HEK293 (cell line): ENCODE measurements around the gene ZBTB37.
A peak's percentile ranks its signal among the peaks of the same experiment; 100 is the strongest.

Experiments
- OSR2 ChIP-seq: fragments of 450-650 bp; formaldehyde crosslinking; IDR thresholded peaks from 2 replicates; pipeline ENCODE4 v1.5.1; 2016; ENCODE audit warnings: missing biosample characterization, missing genetic modification characterization
- OVOL3 ChIP-seq: fragments of 450-650 bp; formaldehyde crosslinking; IDR thresholded peaks from 2 replicates; pipeline ENCODE4 v1.5.1; 2016; ENCODE audit warnings: missing biosample characterization, missing genetic modification characterization
- SETDB1 ChIP-seq: IDR thresholded peaks from one replicate; pipeline ENCODE4 v1.6.1; 2017; ENCODE audit warnings: mild to moderate bottlenecking, low read length, moderate library complexity, mixed read lengths; ENCODE audit not compliant: insufficient read length
- SP2 ChIP-seq: fragments of 450-650 bp; formaldehyde crosslinking; IDR thresholded peaks from 2 replicates; pipeline ENCODE4 v1.5.1; 2016; ENCODE audit warnings: missing biosample characterization, missing genetic modification characterization
- ZBTB10 ChIP-seq: fragments of 450-650 bp; formaldehyde crosslinking; IDR thresholded peaks from 2 replicates; pipeline ENCODE4 v1.5.1; 2016; ENCODE audit warnings: missing biosample characterization, missing genetic modification characterization
- ZBTB21 ChIP-seq: fragments of 450-650 bp; formaldehyde crosslinking; IDR thresholded peaks from 2 replicates; pipeline ENCODE4 v1.5.1; 2017; ENCODE audit warnings: missing biosample characterization, missing genetic modification characterization
- ZBTB44 ChIP-seq: fragments of 450-650 bp; IDR thresholded peaks from 2 replicates; pipeline ENCODE4 v1.5.1; 2018; ENCODE audit warnings: missing biosample characterization, mild to moderate bottlenecking, missing genetic modification characterization
- ZFHX2 ChIP-seq: fragments of 450-650 bp; formaldehyde crosslinking; conservative IDR thresholded peaks from 2 replicates; pipeline ENCODE4 v1.5.1; 2016; ENCODE audit warnings: missing biosample characterization, missing genetic modification characterization
- ZFP37 ChIP-seq: fragments of 450-650 bp; formaldehyde crosslinking; IDR thresholded peaks from 2 replicates; pipeline ENCODE4 v1.5.1; 2016; ENCODE audit warnings: missing biosample characterization, missing genetic modification characterization
- ZNF362 ChIP-seq: fragments of 450-650 bp; formaldehyde crosslinking; IDR thresholded peaks from 2 replicates; pipeline ENCODE4 v1.5.1; 2016; ENCODE audit warnings: missing biosample characterization, missing genetic modification characterization
- ZNF404 ChIP-seq: fragments of 450-650 bp; formaldehyde crosslinking; IDR thresholded peaks from 2 replicates; pipeline ENCODE4 v1.5.1; 2017; ENCODE audit warnings: missing biosample characterization, missing genetic modification characterization
- ZNF433 ChIP-seq: fragments of 450-650 bp; formaldehyde crosslinking; IDR thresholded peaks from 2 replicates; pipeline ENCODE4 v1.5.1; 2016; ENCODE audit warnings: missing biosample characterization, missing genetic modification characterization, low read depth
- ZNF521 ChIP-seq: fragments of 450-650 bp; formaldehyde crosslinking; IDR thresholded peaks from 2 replicates; pipeline ENCODE4 v1.5.1; 2017; ENCODE audit warnings: missing biosample characterization, mild to moderate bottlenecking, missing genetic modification characterization
- ZNF544 ChIP-seq: fragments of 450-650 bp; formaldehyde crosslinking; IDR thresholded peaks from 2 replicates; pipeline ENCODE4 v1.5.0; 2017; ENCODE audit warnings: missing biosample characterization, missing genetic modification characterization
- ZNF555 ChIP-seq: fragments of 450-650 bp; formaldehyde crosslinking; conservative IDR thresholded peaks from 2 replicates; pipeline ENCODE4 v1.5.1; 2017; ENCODE audit warnings: missing biosample characterization, mild to moderate bottlenecking, missing genetic modification characterization, inconsistent platforms
- ZNF560 ChIP-seq: fragments of 450-650 bp; formaldehyde crosslinking; IDR thresholded peaks from 2 replicates; pipeline ENCODE4 v1.5.1; 2017; ENCODE audit warnings: missing biosample characterization, missing genetic modification characterization, borderline replicate concordance
- ZNF626 ChIP-seq: fragments of 450-650 bp; sonication (Bioruptor Pico); formaldehyde crosslinking; IDR thresholded peaks from 2 replicates; pipeline ENCODE4 v1.5.1; 2018; ENCODE audit warnings: missing biosample characterization, missing genetic modification characterization, inconsistent platforms
- ZNF654 ChIP-seq: fragments of 450-650 bp; formaldehyde crosslinking; IDR thresholded peaks from 2 replicates; pipeline ENCODE4 v1.5.1; 2016; ENCODE audit warnings: low read depth, missing biosample characterization, missing genetic modification characterization
- ZNF664 ChIP-seq: fragments of 450-650 bp; formaldehyde crosslinking; IDR thresholded peaks from 2 replicates; pipeline ENCODE4 v1.5.1; 2016; ENCODE audit warnings: missing biosample characterization, missing genetic modification characterization
- ZNF670 ChIP-seq: fragments of 450-650 bp; formaldehyde crosslinking; IDR thresholded peaks from 2 replicates; pipeline ENCODE4 v1.5.1; 2016; ENCODE audit warnings: missing biosample characterization, missing genetic modification characterization, low read depth
- ZNF76 ChIP-seq: fragments of 450-650 bp; formaldehyde crosslinking; IDR thresholded peaks from 2 replicates; pipeline ENCODE4; 2016; ENCODE audit warnings: low read depth, missing biosample characterization, missing genetic modification characterization, borderline replicate concordance
- ZNF791 ChIP-seq: fragments of 450-650 bp; formaldehyde crosslinking; IDR thresholded peaks from 2 replicates; pipeline ENCODE4 v1.5.1; 2016; ENCODE audit warnings: missing biosample characterization, missing genetic modification characterization
- ZNF830 ChIP-seq: fragments of 450-650 bp; IDR thresholded peaks from 2 replicates; pipeline ENCODE4 v1.5.0; 2018; ENCODE audit warnings: missing biosample characterization, missing genetic modification characterization, low read depth, mild to moderate bottlenecking, moderate library complexity
- ZNF843 ChIP-seq: fragments of 450-650 bp; formaldehyde crosslinking; IDR thresholded peaks from 2 replicates; pipeline ENCODE4 v1.5.1; 2016; ENCODE audit warnings: missing biosample characterization, missing genetic modification characterization
- ZSCAN4 ChIP-seq: fragments of 450-650 bp; formaldehyde crosslinking; IDR thresholded peaks from 2 replicates; pipeline ENCODE4 v1.5.1; 2017; ENCODE audit warnings: missing biosample characterization, missing genetic modification characterization
- TF ChIP-seq, protein P1 (sequence below): fragments of 450-650 bp; formaldehyde crosslinking; IDR thresholded peaks from 2 replicates; pipeline ENCODE4 v1.5.1; 2016; ENCODE audit warnings: missing biosample characterization, missing genetic modification characterization
- TF ChIP-seq, protein P2 (sequence below): fragments of 450-650 bp; formaldehyde crosslinking; IDR thresholded peaks from 2 replicates; pipeline ENCODE4 v1.5.1; 2016; ENCODE audit warnings: missing biosample characterization, missing genetic modification characterization, borderline replicate concordance
- TF ChIP-seq, protein P3 (sequence below): fragments of 450-650 bp; formaldehyde crosslinking; IDR thresholded peaks from 2 replicates; pipeline ENCODE4 v1.5.1; 2016; ENCODE audit warnings: missing biosample characterization, missing genetic modification characterization

ZBTB37 gene

DNA sequence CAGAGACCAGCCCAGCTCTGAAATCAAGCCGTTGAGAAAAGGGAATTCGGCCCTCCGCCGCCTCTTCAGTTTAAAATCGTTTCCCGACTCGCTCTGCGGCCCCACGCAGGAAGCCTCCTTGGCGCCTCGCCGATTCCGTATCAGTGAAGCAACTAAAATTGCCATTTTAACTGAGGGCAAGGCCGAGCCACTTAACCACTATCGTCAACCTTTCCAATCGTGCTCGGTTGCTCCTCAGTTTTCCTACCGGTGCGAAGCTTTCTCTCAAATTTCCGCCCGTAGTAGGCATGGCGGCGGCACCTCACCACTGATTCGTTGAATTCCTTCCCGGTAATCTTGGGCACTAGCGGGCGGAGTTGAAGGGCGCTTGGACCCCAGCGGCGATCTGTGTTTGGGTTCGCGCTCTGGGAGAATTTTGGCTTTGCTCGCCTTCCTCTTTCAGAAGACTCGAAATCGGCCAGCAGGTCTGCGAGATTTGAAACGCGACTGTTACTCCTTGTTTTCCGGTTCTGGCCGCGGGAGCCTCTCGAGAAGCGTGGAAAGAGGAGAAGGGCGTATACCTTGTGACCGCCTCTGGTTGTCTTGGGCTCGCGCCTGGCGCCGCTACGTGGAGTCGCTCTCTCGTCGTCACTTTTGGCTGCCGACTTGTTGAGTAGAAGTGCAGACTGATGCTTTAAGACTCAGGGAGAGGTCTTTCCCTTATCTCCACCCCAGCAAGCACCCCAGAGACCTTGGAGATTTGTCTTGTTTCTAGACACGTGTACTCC lies 43.7 kb upstream of the ZBTB37 start, which contains the start of the genes CENPL and DARS2 (continued):
- TF ChIP-seq, protein P1, sequence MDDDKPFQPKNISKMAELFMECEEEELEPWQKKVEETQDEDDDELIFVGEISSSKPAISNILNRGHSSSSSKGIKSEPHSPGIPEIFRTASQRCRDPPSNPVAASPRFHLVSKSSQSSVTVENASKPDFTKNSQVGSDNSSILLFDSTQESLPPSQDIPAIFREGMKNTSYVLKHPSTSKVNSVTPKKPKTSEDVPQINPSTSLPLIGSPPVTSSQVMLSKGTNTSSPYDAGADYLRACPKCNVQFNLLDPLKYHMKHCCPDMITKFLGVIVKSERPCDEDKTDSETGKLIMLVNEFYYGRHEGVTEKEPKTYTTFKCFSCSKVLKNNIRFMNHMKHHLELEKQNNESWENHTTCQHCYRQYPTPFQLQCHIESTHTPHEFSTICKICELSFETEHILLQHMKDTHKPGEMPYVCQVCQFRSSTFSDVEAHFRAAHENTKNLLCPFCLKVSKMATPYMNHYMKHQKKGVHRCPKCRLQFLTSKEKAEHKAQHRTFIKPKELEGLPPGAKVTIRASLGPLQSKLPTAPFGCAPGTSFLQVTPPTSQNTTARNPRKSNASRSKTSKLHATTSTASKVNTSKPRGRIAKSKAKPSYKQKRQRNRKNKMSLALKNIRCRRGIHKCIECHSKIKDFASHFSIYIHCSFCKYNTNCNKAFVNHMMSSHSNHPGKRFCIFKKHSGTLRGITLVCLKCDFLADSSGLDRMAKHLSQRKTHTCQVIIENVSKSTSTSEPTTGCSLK (tag by site-specific recombination), result no peak
- no peak for TF ChIP-seq ZNF544
- no peak for TF ChIP-seq ZNF560 (tag by site-specific recombination)
- TF ChIP-seq, protein P2, sequence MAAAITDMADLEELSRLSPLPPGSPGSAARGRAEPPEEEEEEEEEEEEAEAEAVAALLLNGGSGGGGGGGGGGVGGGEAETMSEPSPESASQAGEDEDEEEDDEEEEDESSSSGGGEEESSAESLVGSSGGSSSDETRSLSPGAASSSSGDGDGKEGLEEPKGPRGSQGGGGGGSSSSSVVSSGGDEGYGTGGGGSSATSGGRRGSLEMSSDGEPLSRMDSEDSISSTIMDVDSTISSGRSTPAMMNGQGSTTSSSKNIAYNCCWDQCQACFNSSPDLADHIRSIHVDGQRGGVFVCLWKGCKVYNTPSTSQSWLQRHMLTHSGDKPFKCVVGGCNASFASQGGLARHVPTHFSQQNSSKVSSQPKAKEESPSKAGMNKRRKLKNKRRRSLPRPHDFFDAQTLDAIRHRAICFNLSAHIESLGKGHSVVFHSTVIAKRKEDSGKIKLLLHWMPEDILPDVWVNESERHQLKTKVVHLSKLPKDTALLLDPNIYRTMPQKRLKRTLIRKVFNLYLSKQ (tag by site-specific recombination), result no peak
- TF ChIP-seq ZFP37 (tag by site-specific recombination), result no peak
- TF ChIP-seq ZNF830 (tag by site-specific recombination), result no peak
- no peak for TF ChIP-seq ZNF664 (tag by site-specific recombination)
- peak; percentile 34; the same call in 1 of the 2 replicates for TF ChIP-seq OSR2 (tag by site-specific recombination)
- no peak; the same call in 1 of the 2 replicates for TF ChIP-seq ZSCAN4 (tag by site-specific recombination)
- TF ChIP-seq, protein P3, sequence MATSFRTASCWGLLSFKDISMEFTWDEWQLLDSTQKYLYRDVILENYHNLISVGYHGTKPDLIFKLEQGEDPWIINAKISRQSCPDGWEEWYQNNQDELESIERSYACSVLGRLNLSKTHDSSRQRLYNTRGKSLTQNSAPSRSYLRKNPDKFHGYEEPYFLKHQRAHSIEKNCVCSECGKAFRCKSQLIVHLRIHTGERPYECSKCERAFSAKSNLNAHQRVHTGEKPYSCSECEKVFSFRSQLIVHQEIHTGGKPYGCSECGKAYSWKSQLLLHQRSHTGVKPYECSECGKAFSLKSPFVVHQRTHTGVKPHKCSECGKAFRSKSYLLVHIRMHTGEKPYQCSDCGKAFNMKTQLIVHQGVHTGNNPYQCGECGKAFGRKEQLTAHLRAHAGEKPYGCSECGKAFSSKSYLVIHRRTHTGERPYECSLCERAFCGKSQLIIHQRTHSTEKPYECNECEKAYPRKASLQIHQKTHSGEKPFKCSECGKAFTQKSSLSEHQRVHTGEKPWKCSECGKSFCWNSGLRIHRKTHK, result no peak
- TF ChIP-seq ZNF555, result no peak
- TF ChIP-seq ZNF362 (tag by site-specific recombination), result no peak
- TF ChIP-seq ZBTB10 (tag by site-specific recombination), result no peak
- peak; percentile 40 for TF ChIP-seq ZNF843 (tag by site-specific recombination)
- TF ChIP-seq ZNF626, result no peak
- TF ChIP-seq ZNF654, result no peak
- TF ChIP-seq ZNF404 (tag by site-specific recombination), result no peak
- TF ChIP-seq ZNF76 (tag by site-specific recombination), result peak; percentile 98
- TF ChIP-seq ZNF791 (tag by site-specific recombination), result no peak
- TF ChIP-seq OVOL3, result peak; percentile 41; the same call in 1 of the 2 replicates
- no peak for TF ChIP-seq ZNF433 (tag by site-specific recombination)
- peak; percentile 81 for TF ChIP-seq SP2
- no peak; the same call in 1 of the 2 replicates for TF ChIP-seq ZBTB44 (tag by site-specific recombination)
- peak; percentile 45; the same call in 1 of the 2 replicates for TF ChIP-seq ZFHX2 (tag by site-specific recombination)
- TF ChIP-seq SETDB1, result peak; percentile 61
- TF ChIP-seq ZNF670 (tag by site-specific recombination), result no peak
- no peak for TF ChIP-seq ZNF521 (tag by site-specific recombination)
- no peak for TF ChIP-seq ZBTB21 (tag by site-specific recombination)
